ENCODE results near the gene LAMB1.
A peak's percentile ranks its signal among the peaks of the same experiment; 100 is the strongest.
"Not testable (repeated sequence)": the region's sequence is repeated elsewhere in the genome, so short reads cannot be mapped to it uniquely, and the experiment has no call there.

LAMB1 gene

GRCh38 chr7:107921826-107922225 lies 81.1 kb downstream of the LAMB1 start:
- not testable (repeated sequence) for H3K27me3 Mint-ChIP-seq, H3K27ac Mint-ChIP-seq, ATAC-seq, H3K4me3 Mint-ChIP-seq, H3K9me3 Mint-ChIP-seq, DNase-seq
- Mint-ChIP-seq H3K4me1 (peaks cover 48% of the 10 kb centered on the region), H3K36me3 (ENCODE audit: low read depth) (peaks cover 75% of the 10 kb centered on the region)

DNA sequence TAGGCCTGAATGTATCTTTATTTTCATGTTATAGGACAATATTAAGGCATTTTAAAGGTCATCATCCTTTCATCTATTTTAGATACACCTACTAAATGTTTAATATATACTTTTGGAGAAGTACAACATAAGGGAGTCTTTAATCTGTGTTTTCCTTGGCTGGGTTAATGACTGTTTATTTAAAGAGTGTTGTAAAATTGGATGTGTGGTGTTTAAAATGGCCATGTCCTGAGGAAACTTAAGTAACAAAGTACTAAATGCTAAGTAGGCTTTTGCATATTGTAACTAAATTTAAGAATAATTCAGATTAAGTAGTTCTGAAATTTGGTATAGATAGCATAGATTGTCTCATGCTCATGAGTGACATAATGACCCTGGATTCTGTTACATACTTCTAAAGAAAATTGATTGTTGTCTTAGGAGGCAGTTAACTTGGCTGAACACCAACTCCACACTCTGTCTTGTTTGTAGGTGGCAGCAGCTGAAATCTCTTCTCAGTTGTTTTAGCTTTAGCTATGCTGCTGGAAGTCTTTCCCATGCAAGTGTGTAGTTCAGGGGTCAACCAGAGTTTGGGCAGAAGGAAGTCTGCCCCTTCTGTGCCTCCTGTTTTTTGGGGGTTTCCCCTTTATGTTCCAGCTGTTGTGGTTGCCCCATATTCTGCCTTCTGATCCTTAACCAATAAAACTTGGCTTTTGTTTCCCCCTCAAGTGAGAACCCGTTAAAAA lies 82.8 kb downstream of the LAMB1 start:
- no peak for ATAC-seq
- peaks cover 68% of the 10 kb centered on the region for H3K36me3 Mint-ChIP-seq (ENCODE audit: low read depth)
- no peaks in the 10 kb centered on the region for H3K27me3 Mint-ChIP-seq
- no peaks in the 10 kb centered on the region for H3K9me3 Mint-ChIP-seq
- peaks cover 42% of the 10 kb centered on the region for H3K4me1 Mint-ChIP-seq
- no peak overlapping the region for H3K27ac Mint-ChIP-seq
- no peak overlapping the region for H3K4me3 Mint-ChIP-seq
- no peak for DNase-seq

DNA sequence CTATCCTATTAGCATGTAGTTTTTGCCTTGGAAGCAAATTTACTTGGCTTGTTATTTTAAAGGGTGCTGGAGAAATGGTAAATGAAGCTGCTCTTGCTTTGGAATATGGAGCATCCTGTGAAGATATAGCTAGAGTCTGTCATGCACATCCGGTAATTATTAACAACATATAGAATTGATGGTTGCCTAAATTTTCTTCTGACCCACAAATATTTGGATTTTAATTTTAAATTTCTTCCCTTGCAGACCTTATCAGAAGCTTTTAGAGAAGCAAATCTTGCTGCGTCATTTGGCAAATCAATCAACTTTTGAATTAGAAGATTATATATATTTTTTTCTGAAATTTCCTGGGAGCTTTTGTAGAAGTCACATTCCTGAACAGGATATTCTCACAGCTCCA lies 84.0 kb downstream of the LAMB1 start:
- Mint-ChIP-seq H3K27ac (no peak overlapping the region), H3K4me1 (peaks cover 38% of the 10 kb centered on the region), H3K9me3 (no peaks in the 10 kb centered on the region), H3K36me3 (ENCODE audit: low read depth) (peaks cover 74% of the 10 kb centered on the region), H3K4me3 (no peak overlapping the region), H3K27me3 (no peaks in the 10 kb centered on the region)
- no peak for ATAC-seq
- DNase-seq = no peak

GRCh38 chr7:107917763-107918651 lies 85.0 kb downstream of the LAMB1 start:
- Mint-ChIP-seq H3K27ac (no peak overlapping the region), H3K9me3 (no peaks in the 10 kb centered on the region), H3K4me3 (no peak overlapping the region), H3K36me3 (ENCODE audit: low read depth) (peaks cover 74% of the 10 kb centered on the region), H3K4me1 (peaks cover 39% of the 10 kb centered on the region), H3K27me3 (no peaks in the 10 kb centered on the region)
- DNase-seq = no peak
- no peak for ATAC-seq

- Mint-ChIP-seq H3K4me3 (no peak overlapping the region), H3K27me3 (no peaks in the 10 kb centered on the region), H3K4me1 (peaks cover 30% of the 10 kb centered on the region), H3K9me3 (no peaks in the 10 kb centered on the region), H3K27ac (no peak overlapping the region), H3K36me3 (ENCODE audit: low read depth) (peaks cover 73% of the 10 kb centered on the region)
- DNase-seq = no peak
- ATAC-seq = no peak
Observed at GRCh38 chr7:107915541-107915940, 87.4 kb downstream of the LAMB1 start.

GRCh38 chr7:107914831-107915230 lies 88.1 kb downstream of the LAMB1 start:
- Mint-ChIP-seq H3K36me3 (ENCODE audit: low read depth) (peaks cover 73% of the 10 kb centered on the region), H3K27me3 (no peaks in the 10 kb centered on the region), H3K27ac (peak overlapping the region; percentile 15), H3K9me3 (no peaks in the 10 kb centered on the region), H3K4me3 (no peak overlapping the region), H3K4me1 (peaks cover 24% of the 10 kb centered on the region)
- ATAC-seq = no peak
- DNase-seq = no peak

DNA sequence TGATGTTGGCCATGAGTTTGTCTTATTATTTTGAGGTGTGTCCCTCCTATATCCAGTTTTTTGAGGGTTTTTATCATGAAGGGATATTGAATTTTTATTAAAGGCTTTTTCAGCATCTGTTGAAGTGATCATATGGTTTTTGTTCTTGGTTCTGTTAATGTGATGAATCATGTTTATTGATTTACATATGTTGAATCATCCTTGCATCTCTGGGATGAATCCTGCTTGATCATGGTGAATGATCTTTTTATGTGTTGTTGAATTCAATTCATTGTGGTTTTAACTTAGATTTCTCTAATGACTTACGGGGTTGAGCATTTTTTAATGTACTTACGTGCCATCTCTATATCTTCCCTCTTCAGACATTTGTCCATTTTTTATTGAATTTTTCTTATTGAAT lies 89.1 kb downstream of the LAMB1 start:
- no peak for DNase-seq
- H3K9me3 Mint-ChIP-seq = no peaks in the 10 kb centered on the region
- no peak overlapping the region for H3K4me3 Mint-ChIP-seq
- no peak overlapping the region for H3K27ac Mint-ChIP-seq
- ATAC-seq = no peak
- H3K36me3 Mint-ChIP-seq (ENCODE audit: low read depth) = peaks cover 73% of the 10 kb centered on the region
- peaks cover 25% of the 10 kb centered on the region for H3K4me1 Mint-ChIP-seq
- no peaks in the 10 kb centered on the region for H3K27me3 Mint-ChIP-seq

DNA sequence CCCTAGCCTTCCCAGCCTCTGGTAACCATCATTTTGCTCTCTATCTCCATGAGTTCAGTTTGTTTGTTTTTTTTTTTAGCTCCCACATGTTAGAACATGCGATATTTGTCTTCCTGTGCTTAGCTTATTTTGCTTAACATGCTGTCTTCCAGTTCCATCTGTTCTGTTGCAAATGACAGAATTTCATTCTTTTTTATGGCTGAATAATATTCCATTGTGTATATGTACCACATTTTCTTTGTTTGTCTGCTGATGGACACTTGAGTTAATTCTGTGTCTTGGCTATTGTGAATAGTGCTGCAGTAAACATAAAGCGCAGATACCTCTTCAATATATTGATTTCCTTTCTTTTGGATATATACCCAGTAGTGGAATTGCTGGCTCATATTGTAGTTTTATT lies 91.0 kb downstream of the LAMB1 start:
- Mint-ChIP-seq H3K27ac (no peak overlapping the region), H3K36me3 (ENCODE audit: low read depth) (peaks cover 68% of the 10 kb centered on the region), H3K4me3 (no peak overlapping the region), H3K9me3 (no peaks in the 10 kb centered on the region), H3K27me3 (no peaks in the 10 kb centered on the region), H3K4me1 (peaks cover 25% of the 10 kb centered on the region)
- no peak for ATAC-seq
- DNase-seq = no peak

DNA sequence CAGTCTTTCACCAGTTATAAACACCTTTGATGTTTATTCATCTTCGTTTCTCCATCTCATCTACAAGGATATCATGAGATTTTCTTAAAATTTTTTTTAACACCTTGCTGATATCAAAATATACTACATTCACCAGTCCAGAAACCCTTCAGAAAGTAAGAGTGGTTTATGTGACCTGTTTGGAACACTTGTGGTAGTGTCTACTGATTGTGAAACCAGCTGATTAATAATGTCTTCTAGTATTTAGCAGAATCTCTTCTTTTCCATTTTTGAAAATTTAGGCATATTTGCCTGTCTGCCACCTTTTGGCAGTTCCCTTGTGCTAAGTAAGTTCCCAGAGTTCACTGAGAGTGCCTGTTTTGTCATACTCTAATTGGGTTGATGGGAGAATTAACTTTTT lies 93.5 kb downstream of the LAMB1 start:
- ATAC-seq (no peak), DNase-seq (no peak)
- H3K27me3 Mint-ChIP-seq = no peaks in the 10 kb centered on the region
- no peak overlapping the region for H3K27ac Mint-ChIP-seq
- H3K36me3 Mint-ChIP-seq (ENCODE audit: low read depth) = peaks cover 62% of the 10 kb centered on the region
- peaks cover 18% of the 10 kb centered on the region for H3K4me1 Mint-ChIP-seq
- H3K9me3 Mint-ChIP-seq = no peaks in the 10 kb centered on the region
- no peak overlapping the region for H3K4me3 Mint-ChIP-seq

GRCh38 chr7:107907790-107908189 lies 95.2 kb downstream of the LAMB1 start:
- ATAC-seq (no peak), DNase-seq (no peak)
- Mint-ChIP-seq H3K36me3 (ENCODE audit: low read depth) (peaks cover 61% of the 10 kb centered on the region), H3K27ac (no peak overlapping the region), H3K4me3 (no peak overlapping the region), H3K4me1 (peaks cover 6% of the 10 kb centered on the region), H3K9me3 (no peaks in the 10 kb centered on the region), H3K27me3 (no peaks in the 10 kb centered on the region)

DNA sequence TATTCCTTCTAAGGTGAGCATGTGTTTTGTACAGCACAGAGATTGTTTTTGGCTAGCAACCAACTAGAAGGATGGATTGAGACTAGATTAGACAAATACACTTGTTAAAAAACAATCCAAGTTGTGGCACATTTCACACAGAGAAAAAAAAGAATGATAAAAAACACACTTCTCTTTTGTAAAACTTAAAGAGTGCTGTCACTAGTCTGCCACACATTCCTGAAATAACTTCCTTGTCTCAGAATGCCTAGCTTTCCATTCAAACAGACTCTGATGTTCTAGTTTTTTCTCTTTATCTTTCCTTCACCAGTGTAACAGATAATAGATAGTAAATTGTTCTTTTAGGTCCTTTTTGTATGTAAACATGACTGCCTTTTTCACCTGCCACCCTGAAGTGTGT lies 100.6 kb downstream of the LAMB1 start:
- Mint-ChIP-seq H3K4me3 (no peak overlapping the region), H3K27me3 (no peaks in the 10 kb centered on the region), H3K4me1 (peaks cover 19% of the 10 kb centered on the region), H3K27ac (no peak overlapping the region), H3K36me3 (ENCODE audit: low read depth) (peaks cover 29% of the 10 kb centered on the region), H3K9me3 (no peaks in the 10 kb centered on the region)
- ATAC-seq = no peak
- DNase-seq = no peak

DNA sequence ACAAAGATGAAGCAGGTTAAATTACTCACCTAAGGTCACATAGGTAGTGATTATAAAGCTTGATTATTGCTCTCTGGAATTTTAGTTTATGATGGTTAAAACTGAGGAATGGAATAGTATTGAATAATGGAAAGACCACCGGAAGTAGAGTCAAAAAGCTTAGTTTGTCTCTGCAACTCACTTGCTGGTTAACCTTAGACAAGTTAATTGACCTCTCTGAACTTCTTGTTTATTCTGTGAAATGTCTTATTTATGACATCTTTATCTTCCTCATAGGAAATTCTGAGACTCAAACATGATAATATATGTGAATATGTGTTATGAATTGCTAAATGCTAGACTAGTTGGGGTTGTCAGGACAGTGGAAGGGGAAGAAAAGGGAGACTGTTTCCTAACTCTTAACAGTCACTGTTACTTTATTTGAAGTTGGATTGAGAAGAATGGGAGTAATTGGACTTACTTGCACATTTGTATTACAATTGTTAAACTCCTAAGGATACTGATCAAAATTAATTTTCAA lies 102.4 kb downstream of the LAMB1 start:
- peaks cover 29% of the 10 kb centered on the region for H3K36me3 Mint-ChIP-seq (ENCODE audit: low read depth)
- H3K4me3 Mint-ChIP-seq = no peak overlapping the region
- H3K27me3 Mint-ChIP-seq = no peaks in the 10 kb centered on the region
- peaks cover 30% of the 10 kb centered on the region for H3K4me1 Mint-ChIP-seq
- no peak overlapping the region for H3K27ac Mint-ChIP-seq
- no peak for DNase-seq
- ATAC-seq = no peak
- H3K9me3 Mint-ChIP-seq = no peaks in the 10 kb centered on the region

GRCh38 chr7:107898997-107899594 lies 103.9 kb downstream of the LAMB1 start:
- ATAC-seq (no peak), DNase-seq (no peak)
- Mint-ChIP-seq H3K9me3 (no peaks in the 10 kb centered on the region), H3K27me3 (no peaks in the 10 kb centered on the region), H3K4me1 (peaks cover 43% of the 10 kb centered on the region), H3K27ac (no peak overlapping the region), H3K36me3 (ENCODE audit: low read depth) (peaks cover 43% of the 10 kb centered on the region), H3K4me3 (no peak overlapping the region)

- H3K4me3 Mint-ChIP-seq = peak overlapping the region; percentile 99
- ATAC-seq, DNase-seq, H3K27me3 Mint-ChIP-seq, H3K9me3 Mint-ChIP-seq: not testable (repeated sequence)
- H3K36me3 Mint-ChIP-seq (ENCODE audit: low read depth) = peaks cover 37% of the 10 kb centered on the region
- H3K27ac Mint-ChIP-seq = peak overlapping the region; percentile 90
- H3K4me1 Mint-ChIP-seq = peaks cover 59% of the 10 kb centered on the region
Observed at GRCh38 chr7:107892367-107892741, 110.6 kb downstream of the LAMB1 start.

Data from activated naive CD8-positive, alpha-beta T cell treated with anti-CD3 and anti-CD28 coated beads, Interleukin-2, amount 50 U/mL, for 24 hours (primary cell).